RWPE1 (cell line): ENCODE data around the gene TMEM80.

ENCODE experiments used
- CTCF ChIA-PET: fragments of 350-600 bp; sonication (Branson Sonifier 250); formaldehyde crosslinking; extraction: SDS; loops from one replicate; lab custom pipeline; 2021; lab: Yijun Ruan, JAX
- POLR2A ChIA-PET: fragments of 400-600 bp; formaldehyde crosslinking; extraction: SDS; loops from one replicate; lab custom pipeline; 2020; ENCODE audit warnings: antibody characterized with exemption; ENCODE audit not compliant: low non-redundant PET; lab: Yijun Ruan, JAX
- DNase-seq: peaks from one replicate; pipeline ENCODE4 v3.0.0; 2012; ENCODE audit warnings: low spot score
- H3K27ac ChIP-seq: fragments of 450-650 bp; 2 replicates; pipeline ENCODE4 v1.5.1; 2017
- CTCF ChIP-seq: fragments of 450-650 bp; conservative IDR thresholded peaks from 2 replicates; pipeline ENCODE4 v1.5.1; 2017; ENCODE audit warnings: low read depth, mild to moderate bottlenecking

The TMEM80 gene

DNA sequence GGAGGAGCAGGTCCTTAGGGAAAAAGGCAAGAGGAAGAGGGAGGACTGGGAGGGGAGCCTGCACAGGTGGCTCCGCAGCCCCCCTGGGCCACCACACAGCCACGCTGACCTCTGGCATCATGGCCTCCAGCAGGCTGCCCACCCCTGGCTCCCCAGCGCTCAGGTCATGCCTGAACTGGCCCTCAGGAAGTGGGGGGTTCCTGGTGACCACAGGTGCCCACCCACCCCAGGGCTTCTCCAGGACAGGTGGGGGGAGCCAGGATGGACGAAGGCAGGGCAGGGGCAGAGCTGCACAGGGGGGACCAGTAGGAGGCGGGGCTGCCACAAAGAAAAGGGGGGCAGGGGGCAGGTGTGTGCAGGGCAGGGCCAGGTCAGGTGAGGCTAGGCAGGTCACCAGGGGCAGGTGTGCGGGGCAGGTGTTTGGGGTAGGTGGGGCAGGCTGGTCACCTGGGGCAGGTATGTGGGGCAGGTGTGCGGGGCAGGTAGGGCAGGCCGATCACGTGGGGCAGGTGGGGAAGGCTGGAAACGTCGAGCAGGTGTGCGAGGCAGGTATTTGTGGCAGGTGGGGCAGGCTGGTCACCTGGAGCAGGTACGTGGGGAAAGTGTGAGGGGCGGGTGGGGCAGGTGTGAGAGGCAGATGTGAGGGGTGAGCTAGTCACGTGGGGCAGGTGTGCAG lies 1.6 kb upstream of the TMEM80 start:
- H3K27ac ChIP-seq = peak overlapping the region; percentile 97
- no peak for TF ChIP-seq CTCF
- ChIA-PET POLR2A (interaction anchor here (0.9 kb wide), 1 partner anchor 12 kb away, joined by 4 read pairs; no protein-coding TSS in a partner anchor), CTCF (interaction anchor here (1.4 to 3.5 kb wide), 2 partner anchors 29 kb away, joined by 7 to 18 read pairs; no protein-coding TSS in a partner anchor)
- no peak for DNase-seq

- no peak for TF ChIP-seq CTCF
- peak; percentile 84 for DNase-seq
- ChIA-PET POLR2A (interaction anchor here (1.8 kb wide), 1 partner anchor 12 kb away, joined by 5 read pairs; no protein-coding TSS in a partner anchor), CTCF (interaction anchor here (0.6 to 3.5 kb wide), 2 partner anchors 29 to 1461 kb away, joined by 4 to 18 read pairs; no protein-coding TSS in a partner anchor)
- H3K27ac ChIP-seq = peak within 1 kb of the TSS; percentile 97
Measured at GRCh38 chr11:694563-695287, 891 bp upstream of the TMEM80 start, which contains the start of gene DEAF1. DEAF1 (minus strand) TSS chr11:695222; CDS start chr11:695047, 175 bp downstream.

DNA sequence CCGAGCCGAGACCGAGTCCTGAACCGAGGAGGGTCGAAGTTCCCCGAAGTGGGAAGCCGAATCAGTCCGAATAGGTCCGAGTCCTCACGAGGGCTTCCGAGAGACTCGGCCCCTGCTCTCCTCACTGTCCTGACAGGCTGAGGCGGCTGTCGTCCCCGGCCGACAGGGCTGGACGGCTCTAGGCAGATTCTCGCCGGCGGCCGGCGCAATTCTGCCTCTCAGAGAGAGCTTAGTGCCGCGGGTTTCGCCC lies 403 bp upstream of the TMEM80 start:
- TF ChIP-seq CTCF = no peak
- peak overlapping the region; percentile 97 for H3K27ac ChIP-seq
- POLR2A ChIA-PET = interaction anchor here (1.8 kb wide), 1 partner anchor 12 kb away, joined by 5 read pairs; no protein-coding TSS in a partner anchor
- no peak for DNase-seq
- CTCF ChIA-PET = interaction anchor here (3.5 kb wide), 1 partner anchor 28 kb away, joined by 18 read pairs; no protein-coding TSS in a partner anchor

- H3K27ac ChIP-seq = peak overlapping the region; percentile 97
- DNase-seq = no peak
- CTCF ChIA-PET = interaction anchor here (0.6 to 3.5 kb wide), 5 partner anchors 26 to 1707 kb away, joined by 4 to 18 read pairs (median 4); no protein-coding TSS in a partner anchor
- POLR2A ChIA-PET = interaction anchor here (0.6 to 1.7 kb wide), 5 partner anchors 10 to 113 kb away, joined by 3 to 4 read pairs (median 4); partner anchors contain the start of gene RPLP2
- no peak for TF ChIP-seq CTCF
Measured at GRCh38 chr11:696955-697491, 1.4 kb downstream of the TMEM80 start.

GRCh38 chr11:697811-698311 lies 2.2 kb downstream of the TMEM80 start:
- DNase-seq = no peak
- peak overlapping the region; percentile 97 for H3K27ac ChIP-seq

More at GRCh38 chr11:697811-698311, 2.2 kb downstream of the TMEM80 start:
- ChIA-PET POLR2A (interaction anchor here (0.6 to 1.7 kb wide), 4 partner anchors 9 to 112 kb away, joined by 3 to 4 read pairs (median 4); partner anchors contain the start of gene RPLP2), CTCF (interaction anchor here (0.6 to 3.5 kb wide), 5 partner anchors 9 to 68 kb away, joined by 3 to 18 read pairs (median 4); no protein-coding TSS in a partner anchor)
- TF ChIP-seq CTCF = no peak
